ENCODE results near the gene ANKRD12. TPM values are rescaled to one million over a fixed set of nuclear protein-coding genes. Genes with fewer than 3 reads are reported as not detected.

Gene ANKRD12
- total RNA-seq, 6 experiments from 2014 or later: 12.3 to 38.7 (median 21.4) TPM

GRCh38 chr18:9292047-9292446 is 155.5 kb downstream of the ANKRD12 start:
- intact Hi-C loops (cut with DNase I): no loop called here
- H3K36me3 ChIP-seq: no peaks in the 10 kb centered on the region
- WGBS (ENCODE audit: insufficient coverage, low coverage, low lambda C conversion rate, missing lambda C conversion rate): 80% methylated on average over 2 of the region's 2 CpGs

GRCh38 chr18:9293948-9294347 is 157.4 kb downstream of the ANKRD12 start:
- H3K36me3 ChIP-seq: no peaks in the 10 kb centered on the region
- WGBS (ENCODE audit: insufficient coverage, low coverage, low lambda C conversion rate, missing lambda C conversion rate): 50% methylated on average over 1 of the region's 1 CpG
- H3K4me3 ChIP-seq: no peak overlapping the region
- no peaks in the 10 kb centered on the region for H3K9me3 ChIP-seq
- no peak overlapping the region for H3K27ac ChIP-seq
- DNase-seq (no peak), ATAC-seq (no peak)
- H3K4me1 ChIP-seq: no peaks in the 10 kb centered on the region
- H3K27me3 ChIP-seq: no peaks in the 10 kb centered on the region
- intact Hi-C loops (cut with DNase I): no loop called here
- TF ChIP-seq POLR2A (IDR thresholded peaks at IDR 0.05) (no peak), CTCF (IDR thresholded peaks at IDR 0.05) (no peak)

More at GRCh38 chr18:9292047-9292446, 155.5 kb downstream of the ANKRD12 start:
- no peaks in the 10 kb centered on the region for H3K27me3 ChIP-seq
- no peak overlapping the region for H3K27ac ChIP-seq
- ATAC-seq (no peak), DNase-seq (no peak)
- no peaks in the 10 kb centered on the region for H3K9me3 ChIP-seq
- no peaks in the 10 kb centered on the region for H3K4me1 ChIP-seq
- no peak overlapping the region for H3K4me3 ChIP-seq
- TF ChIP-seq CTCF (IDR thresholded peaks at IDR 0.05): no peak
- no peak for TF ChIP-seq POLR2A (IDR thresholded peaks at IDR 0.05)

- TF ChIP-seq POLR2A (IDR thresholded peaks at IDR 0.05) (no peak), CTCF (IDR thresholded peaks at IDR 0.05) (no peak)
- no peak overlapping the region for H3K27ac ChIP-seq
- WGBS (ENCODE audit: insufficient coverage, low coverage, low lambda C conversion rate, missing lambda C conversion rate): 84% methylated on average over 5 of the region's 15 CpGs
- intact Hi-C loops (cut with DNase I): no loop called here
- H3K4me1 ChIP-seq: no peaks in the 10 kb centered on the region
- H3K27me3 ChIP-seq: no peaks in the 10 kb centered on the region
- no peak for DNase-seq
- no peak for ATAC-seq
- no peaks in the 10 kb centered on the region for H3K9me3 ChIP-seq
- H3K36me3 ChIP-seq: no peaks in the 10 kb centered on the region
- no peak overlapping the region for H3K4me3 ChIP-seq
Observed at GRCh38 chr18:9296233-9297006, 159.8 kb downstream of the ANKRD12 start.

GRCh38 chr18:9297007-9297393 is 160.4 kb downstream of the ANKRD12 start:
- H3K4me1 ChIP-seq: no peaks in the 10 kb centered on the region
- WGBS (ENCODE audit: insufficient coverage, low coverage, low lambda C conversion rate, missing lambda C conversion rate): no CpG with 5 or more reads among the region's 24 CpGs
- H3K36me3 ChIP-seq: no peaks in the 10 kb centered on the region
- intact Hi-C loops (cut with DNase I): no loop called here
- ATAC-seq (no peak), DNase-seq (no peak)
- H3K27me3 ChIP-seq: no peaks in the 10 kb centered on the region
- TF ChIP-seq CTCF (IDR thresholded peaks at IDR 0.05): no peak
- no peak for TF ChIP-seq POLR2A (IDR thresholded peaks at IDR 0.05)
- no peak overlapping the region for H3K27ac ChIP-seq
- H3K9me3 ChIP-seq: no peaks in the 10 kb centered on the region
- no peak overlapping the region for H3K4me3 ChIP-seq
